ENCODE data around the gene MPRIP. TPM values are rescaled to one million over a fixed set of nuclear protein-coding genes. Genes with fewer than 3 reads are reported as not detected.

MPRIP gene
- total and polyA plus RNA-seq, 2 donors (not counting 1 experiment from before 2014, with no cell fraction given): 130 to 299 TPM

- H3K79me2 ChIP-seq (ENCODE audit: control insufficient read depth, insufficient read depth, low read length): no peaks in the 10 kb centered on the region
- ATAC-seq (ENCODE audit: low read depth) (no peak), DNase-seq (no peak)
- Mint-ChIP-seq H3K9me3 (ENCODE audit: insufficient read depth) (no peaks in the 10 kb centered on the region), H3K4me1 (no peaks in the 10 kb centered on the region), H3K27me3 (no peaks in the 10 kb centered on the region), H3K4me3 (no peak overlapping the region), H3K27ac (no peak overlapping the region)
- no peak overlapping the region for H3K27ac ChIP-seq (ENCODE audit: low read length in 2 of 2)
- no peaks in the 10 kb centered on the region for H3K9me3 ChIP-seq (ENCODE audit: control extremely low read depth in 1 of 3, control insufficient read depth in 2 of 3, insufficient read depth in 1 of 3, low read length in 2 of 3)
- ChIA-PET POLR2A (no interaction called here), CTCF (interaction anchor here (1.1 kb wide), 1 partner anchor 19 kb away, joined by 3 read pairs; no protein-coding TSS in a partner anchor)
- peaks cover 4 to 65% of the 10 kb centered on the region in 2 experiments for H3K36me3 ChIP-seq (replicated peaks in 1 of 2; ENCODE audit: control extremely low read depth in 1 of 2, control insufficient read depth in 1 of 2, extremely low read depth in 1 of 2, insufficient read depth in 2 of 2, low read length in 1 of 2)
- no peaks in the 10 kb centered on the region for H3K27me3 ChIP-seq (replicated peaks in 1 of 4; ENCODE audit: control extremely low read depth in 1 of 4, control insufficient read depth in 3 of 4, insufficient read depth in 4 of 4, low read length in 3 of 4)
- H2AFZ ChIP-seq (ENCODE audit: insufficient read depth, low read depth, low read length, poor library complexity, severe bottlenecking): no peak overlapping the region
- no peaks in the 10 kb centered on the region for H3K4me1 ChIP-seq (ENCODE audit: control insufficient read depth in 2 of 2, insufficient read depth in 2 of 2, low read length in 2 of 2)
- intact Hi-C loops (cut with micrococcal nuclease): no loop called here
- H3K4me2 ChIP-seq (replicated peaks; ENCODE audit: low read depth, low read length, poor library complexity, severe bottlenecking): no peak overlapping the region
- 91% methylated on average over 6 of the region's 8 CpGs for WGBS (ENCODE audit: insufficient coverage)
- H3K9ac ChIP-seq (ENCODE audit: low read length): no peak overlapping the region
- no peaks in the 10 kb centered on the region for H4K20me1 ChIP-seq (ENCODE audit: control insufficient read depth, insufficient read depth, low read length, poor library complexity, severe bottlenecking)
- TF ChIP-seq EZH2 (IDR thresholded peaks at IDR 0.05; ENCODE audit: borderline replicate concordance, insufficient read depth, low read depth, low read length, poor library complexity, severe bottlenecking): no peak
- TF ChIP-seq CTCF (IDR thresholded peaks at IDR 0.05): no peak
- H3K4me3 ChIP-seq (ENCODE audit: control extremely low read depth in 1 of 5, extremely low read depth in 1 of 5, insufficient read depth in 1 of 5, low read depth in 2 of 5, low read length in 4 of 5): no peak overlapping the region
These were observed 173.3 kb downstream of the MPRIP start for GRCh38 chr17:17215575-17215974.

DNA sequence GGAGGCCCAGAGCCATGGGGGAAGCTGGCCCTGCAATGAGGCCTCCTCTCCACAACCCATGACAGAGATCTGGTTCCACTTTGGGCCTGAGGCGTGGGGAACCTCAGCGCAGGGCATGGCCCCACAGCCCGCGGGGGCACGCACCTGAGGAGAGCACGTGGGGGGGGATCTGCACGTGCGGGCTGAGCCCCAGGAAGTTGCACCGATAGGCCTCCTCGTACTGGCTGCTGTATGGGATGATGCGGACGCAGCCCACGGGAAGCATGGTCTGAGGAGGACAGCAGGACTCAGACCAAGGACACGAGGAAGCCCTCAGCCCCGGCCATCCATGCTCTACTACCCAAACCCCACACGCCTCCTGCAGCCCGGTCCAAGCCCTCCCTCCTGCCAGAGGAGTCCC lies 174.0 kb downstream of the MPRIP start:
- Histone ChIP-seq H3K4me3 (ENCODE audit: control extremely low read depth in 1 of 5, extremely low read depth in 1 of 5, insufficient read depth in 1 of 5, low read depth in 2 of 5, low read length in 4 of 5) (no peak overlapping the region), H2AFZ (ENCODE audit: insufficient read depth, low read depth, low read length, poor library complexity, severe bottlenecking) (no peak overlapping the region), H3K36me3 (replicated peaks in 1 of 2; ENCODE audit: control extremely low read depth in 1 of 2, control insufficient read depth in 1 of 2, extremely low read depth in 1 of 2, insufficient read depth in 2 of 2, low read length in 1 of 2) (peaks cover 4 to 71% of the 10 kb centered on the region in 2 experiments), H4K20me1 (ENCODE audit: control insufficient read depth, insufficient read depth, low read length, poor library complexity, severe bottlenecking) (no peaks in the 10 kb centered on the region), H3K4me2 (replicated peaks; ENCODE audit: low read depth, low read length, poor library complexity, severe bottlenecking) (no peak overlapping the region), H3K27me3 (replicated peaks in 1 of 4; ENCODE audit: control extremely low read depth in 1 of 4, control insufficient read depth in 3 of 4, insufficient read depth in 4 of 4, low read length in 3 of 4) (no peaks in the 10 kb centered on the region), H3K9me3 (ENCODE audit: control extremely low read depth in 1 of 3, control insufficient read depth in 2 of 3, insufficient read depth in 1 of 3, low read length in 2 of 3) (no peaks in the 10 kb centered on the region), H3K4me1 (ENCODE audit: control insufficient read depth in 2 of 2, insufficient read depth in 2 of 2, low read length in 2 of 2) (no peaks in the 10 kb centered on the region), H3K79me2 (ENCODE audit: control insufficient read depth, insufficient read depth, low read length) (no peaks in the 10 kb centered on the region), H3K27ac (ENCODE audit: low read length in 2 of 2) (no peak overlapping the region), H3K9ac (ENCODE audit: low read length) (no peak overlapping the region)
- TF ChIP-seq EZH2 (IDR thresholded peaks at IDR 0.05; ENCODE audit: borderline replicate concordance, insufficient read depth, low read depth, low read length, poor library complexity, severe bottlenecking): no peak
- no peak for TF ChIP-seq CTCF (IDR thresholded peaks at IDR 0.05)
- intact Hi-C loops (cut with micrococcal nuclease): no loop called here
- H3K4me3 Mint-ChIP-seq: no peak overlapping the region
- no peaks in the 10 kb centered on the region for H3K9me3 Mint-ChIP-seq (ENCODE audit: insufficient read depth)
- ChIA-PET POLR2A (no interaction called here), CTCF (no interaction called here)
- DNase-seq (no peak), ATAC-seq (ENCODE audit: low read depth) (no peak)
- no peaks in the 10 kb centered on the region for H3K27me3 Mint-ChIP-seq
- H3K27ac Mint-ChIP-seq: no peak overlapping the region
- H3K4me1 Mint-ChIP-seq: no peaks in the 10 kb centered on the region
- 96% methylated on average over 13 of the region's 17 CpGs for WGBS (ENCODE audit: insufficient coverage)
